GM12878 (cell line): ENCODE data around the gene MED13. TPM values are rescaled to one million over a fixed set of nuclear protein-coding genes. Genes with fewer than 3 reads are reported as not detected.

Experiments
- ATAC-seq: fragments of 200-7000 bp; cut with Tn5 transposase; 3 replicates; pipeline ENCODE4 v1.9.1; 2020; ENCODE audit warnings: mild to moderate bottlenecking, moderate library complexity
- BruUV-seq: library from RNA; stranded (reverse); fragments of 400-500 nt; replicated peaks from 2 replicates; lab custom pipeline; 2021; lab: Mats Ljungman, UMichigan
- CTCF ChIA-PET: fragments of 300-600 bp; sonication (Branson Sonifier 250); formaldehyde crosslinking; extraction: SDS; loops from one replicate; lab custom pipeline; 2021; ENCODE audit warnings: inconsistent platforms; lab: Yijun Ruan, JAX
- POLR2A ChIA-PET: fragments of 350-600 bp; formaldehyde crosslinking; extraction: SDS; loops from one replicate; lab custom pipeline; 2021; ENCODE audit warnings: inconsistent platforms; lab: Charles Lee
- RAD21 ChIA-PET: fragments of 300-600 bp; sonication (Branson Sonifier 250); formaldehyde crosslinking; loops from one replicate; lab custom pipeline; 2023; ENCODE audit warnings: antibody characterized with exemption; ENCODE audit not compliant: unreplicated experiment; lab: Charles Lee
- SMC1A ChIA-PET: fragments of 300-600 bp; sonication (Branson Sonifier 250); formaldehyde crosslinking; loops from one replicate; lab custom pipeline; 2023; ENCODE audit not compliant: unreplicated experiment, uncharacterized antibody; lab: Charles Lee
- DNase-seq: peaks from one replicate; pipeline ENCODE4 v3.0.0-alpha.2; 2011; ENCODE audit warnings: low read depth, low spot score
- FAIRE-seq: peaks from 3 replicates; lab custom pipeline; 2011; peaks lifted over from hg19 to GRCh38; lab: Jason Lieb, UNC
- H2AFZ ChIP-seq: 2 replicates; pipeline ENCODE4 v1.6.0; 2011; ENCODE audit warnings: low read depth, low read length, control low read depth; ENCODE audit not compliant: control insufficient read depth
- H3K27ac ChIP-seq: 2 replicates; pipeline ENCODE4 v1.5.1; 2011; ENCODE audit warnings: control low read depth; ENCODE audit not compliant: control insufficient read depth, insufficient read depth
- H3K27me3 ChIP-seq, 2 experiments: replicated peaks in 1 of 2; 2 replicates each; pipeline versions ENCODE4 v1.6.0 to v1.6.1; 2011; ENCODE audit warnings: low read length in 1 of 2; ENCODE audit not compliant: control insufficient read depth in 2 of 2, insufficient read depth in 2 of 2
- H3K36me3 ChIP-seq, 2 experiments: 2 replicates each; pipeline ENCODE4 v1.5.1; 2011; ENCODE audit warnings: low read length in 1 of 2; ENCODE audit not compliant: control insufficient read depth in 2 of 2, insufficient read depth in 2 of 2
- H3K4me1 ChIP-seq: 2 replicates; pipeline ENCODE4 v1.6.1; 2011; ENCODE audit warnings: mild to moderate bottlenecking, low read length, moderate library complexity, mixed read lengths; ENCODE audit not compliant: control insufficient read depth, insufficient read depth
- H3K4me2 ChIP-seq: 2 replicates; pipeline ENCODE4 v1.6.0; 2011; ENCODE audit warnings: control low read depth; ENCODE audit not compliant: control insufficient read depth, insufficient read depth
- H3K4me3 ChIP-seq: fragments of 200-600 bp; sonication (generic); 2 replicates; pipeline ENCODE4 v1.5.1; 2016
- H3K79me2 ChIP-seq: 2 replicates; pipeline ENCODE4 v1.6.0; 2011; ENCODE audit warnings: low read length; ENCODE audit not compliant: control insufficient read depth, insufficient read depth
- H3K9ac ChIP-seq: 2 replicates; pipeline ENCODE4 v1.8.0; 2011; ENCODE audit warnings: low read length, control low read depth, mixed read lengths; ENCODE audit not compliant: control insufficient read depth, insufficient read depth
- H3K9me3 ChIP-seq: replicated peaks from 3 replicates; pipeline ENCODE4 v1.5.1; 2011; ENCODE audit warnings: mild to moderate bottlenecking, low read length; ENCODE audit not compliant: control insufficient read depth, insufficient read depth
- H4K20me1 ChIP-seq: 2 replicates; pipeline ENCODE4 v1.6.0; 2011; ENCODE audit not compliant: control insufficient read depth, insufficient read depth
- IKZF1 ChIP-seq: fragments of 450-650 bp; conservative IDR thresholded peaks from 2 replicates; pipeline ENCODE4 v1.6.1; 2017; ENCODE audit warnings: antibody characterized with exemption, mild to moderate bottlenecking
- IRF5 ChIP-seq: fragments of 450-650 bp; IDR thresholded peaks from 2 replicates; pipeline ENCODE4 v1.6.1; 2017; ENCODE audit warnings: borderline replicate concordance
- JUND ChIP-seq: IDR thresholded peaks from 2 replicates; pipeline ENCODE4 v1.6.1; 2012; ENCODE audit warnings: low read depth, mild to moderate bottlenecking, low read length, improper control_type of control experiment, moderate library complexity
- MAX ChIP-seq: IDR thresholded peaks from 2 replicates; pipeline ENCODE4 v1.6.1; 2012; ENCODE audit warnings: low read depth, low read length, improper control_type of control experiment
- RBBP5 ChIP-seq: fragments of 200-600 bp; sonication (generic); conservative IDR thresholded peaks from 2 replicates; pipeline ENCODE4 v1.6.1; 2016
- SKIL ChIP-seq: fragments of 450-650 bp; IDR thresholded peaks from 2 replicates; pipeline ENCODE4 v1.6.1; 2017; ENCODE audit warnings: mild to moderate bottlenecking, low read depth, inconsistent platforms; ENCODE audit not compliant: poor library complexity, severe bottlenecking
- SP1 ChIP-seq: IDR thresholded peaks from one replicate; pipeline ENCODE4 v1.6.1; 2011; ENCODE audit warnings: low read depth, low read length
- SRF ChIP-seq, 2 experiments: IDR thresholded peaks; 2 replicates each; pipeline ENCODE4 v1.6.1; 2011; ENCODE audit warnings: low read depth in 2 of 2, low read length in 2 of 2, mild to moderate bottlenecking in 1 of 2, moderate library complexity in 1 of 2
- TCF12 ChIP-seq: IDR thresholded peaks from 2 replicates; pipeline ENCODE4 v1.6.1; 2011; ENCODE audit warnings: low read depth, mild to moderate bottlenecking, low read length
- ZBTB4 ChIP-seq: fragments of 450-650 bp; formaldehyde crosslinking; IDR thresholded peaks from 2 replicates; pipeline ENCODE4 v1.4.0; 2022; ENCODE audit warnings: mild to moderate bottlenecking, moderate library complexity
- ZNF24 ChIP-seq: fragments of 450-650 bp; IDR thresholded peaks from 2 replicates; pipeline ENCODE4 v1.6.1; 2017; ENCODE audit warnings: antibody characterized with exemption, mild to moderate bottlenecking
- ZNF274 ChIP-seq: IDR thresholded peaks from one replicate; pipeline ENCODE4 v1.8.0; 2011; ENCODE audit not compliant: insufficient read length, insufficient read depth
- ZNF687 ChIP-seq: fragments of 450-650 bp; IDR thresholded peaks from 2 replicates; pipeline ENCODE4 v1.6.1; 2017; ENCODE audit warnings: mild to moderate bottlenecking, moderate library complexity
- in situ Hi-C: fragments of 300-500 bp; cut with MboI; formaldehyde crosslinking; loops from 9 replicates; pipeline ENCODE4 v1.14.3; 2018; ENCODE audit warnings: mixed read lengths
- intact Hi-C: fragments of 100-400 bp; cut with micrococcal nuclease; formaldehyde crosslinking; loops from one replicate; pipeline ENCODE4 v1.14.2; 2022; ENCODE audit not compliant: unreplicated experiment
- polyA plus RNA-seq, 11 experiments: library from polyadenylated mRNA; depleted of rRNA in 4 of 11; unstranded in 6 of 11; stranded (reverse) in 5 of 11; fragments of >200 nt; fragmentation: Nextera tagmentation in 4 of 11; fragmentation: Illumina TruSeq in 1 of 11; extraction: Ambion mirVana in 4 of 11; extraction: Trizol in 1 of 11; gene quantifications; 1 replicate in 1 of 11; 2 replicates in 10 of 11; pipeline versions ENCODE4 v1.2.1 to v1.2.3, GENCODE V29; 2011 to 2016; ENCODE audit warnings: inconsistent platforms in 2 of 11, missing spikeins in 2 of 11, low read depth in 1 of 11
- total RNA-seq, 4 experiments: library from RNA; depleted of rRNA in 3 of 4; stranded (reverse); fragments of >200 nt in 3 of 4; fragmentation: Illumina TruSeq in 1 of 4; extraction: Trizol in 1 of 4; gene quantifications; 2 replicates each; pipeline versions ENCODE4 v1.2.1 to v1.2.3, GENCODE V29; 2013 to 2021

The MED13 gene
- total and polyA plus RNA-seq, 10 of the 15 experiments (the other 5 are each of a cell fraction or from before 2014, with no cell fraction given): 4.6 to 49.7 (median 21.3) TPM

GRCh38 chr17:62101090-62101489 is 36.0 kb upstream of the MED13 start:
- Histone ChIP-seq H4K20me1 (no peaks in the 10 kb centered on the region), H3K4me2 (no peak overlapping the region), H2AFZ (no peak overlapping the region), H3K4me3 (no peak overlapping the region), H3K4me1 (peaks cover 24% of the 10 kb centered on the region), H3K9me3 (peaks cover 3% of the 10 kb centered on the region; the same call in 2 of the 3 replicates), H3K79me2 (no peaks in the 10 kb centered on the region), H3K9ac (no peak overlapping the region), H3K36me3 (no peaks in the 10 kb centered on the region), H3K27me3 (no peaks in the 10 kb centered on the region), H3K27ac (no peak overlapping the region)
- FAIRE-seq (no peak), DNase-seq (no peak), ATAC-seq (no peak)
- in situ Hi-C loops: loop anchor here (10.0 kb wide), 1 partner anchor 686 kb away; no protein-coding TSS in a partner anchor
- BruUV-seq: no TSS peak
- RAD21 ChIA-PET: interaction anchor here (0.5 to 12.4 kb wide), 4 partner anchors 9 to 40 kb away, joined by 3 to 134 read pairs (median 6); no protein-coding TSS in a partner anchor
- intact Hi-C loops: no loop called here
- SMC1A ChIA-PET: interaction anchor here (1.3 to 12.8 kb wide), 7 partner anchors 8 to 60 kb away, joined by 3 to 139 read pairs (median 6); no protein-coding TSS in a partner anchor
- POLR2A ChIA-PET: no interaction called here
- CTCF ChIA-PET: interaction anchor here (0.7 to 12.3 kb wide), 7 partner anchors 11 to 466 kb away, joined by 3 to 183 read pairs (median 4); no protein-coding TSS in a partner anchor
- TF ChIP-seq MAX (no peak), ZNF274 (no peak), RBBP5 (no peak), JUND (no peak), ZNF687 (no peak), SP1 (no peak), ZNF24 (no peak), SKIL (no peak), TCF12 (no peak), SRF (IDR thresholded peaks at IDR 0.05; ENCODE audit: low read depth in 2 of 2, low read length in 2 of 2) (no peak), IRF5 (no peak), ZBTB4 (CRISPR knock-in tag) (no peak), IKZF1 (no peak)
